ENCODE results near the gene DNAAF1.
A peak's percentile ranks its signal among the peaks of the same experiment; 100 is the strongest.
"Not testable (repeated sequence)": the region's sequence is repeated elsewhere in the genome, so short reads cannot be mapped to it uniquely, and the experiment has no call there.

The DNAAF1 gene

DNA sequence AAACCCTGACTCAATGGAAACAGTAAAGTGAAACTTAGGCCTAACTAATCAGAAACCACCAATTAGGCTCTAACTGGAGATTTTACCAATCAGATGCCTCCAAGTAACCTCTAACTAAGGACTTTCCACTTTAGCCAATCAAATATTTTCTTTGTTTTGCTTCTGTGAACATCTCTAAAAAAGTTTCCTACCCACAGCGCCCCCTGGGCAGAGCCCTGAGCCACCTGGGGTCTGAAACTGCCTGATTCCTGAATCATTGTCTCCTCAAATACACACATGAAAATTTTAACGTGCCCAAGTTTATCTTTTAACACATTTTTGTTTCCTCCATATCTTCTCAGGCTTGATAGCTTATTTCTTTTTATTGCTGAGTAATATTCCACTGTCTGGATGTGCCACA, 64.9 kb downstream of the DNAAF1 start:
- TF ChIP-seq, protein P1, sequence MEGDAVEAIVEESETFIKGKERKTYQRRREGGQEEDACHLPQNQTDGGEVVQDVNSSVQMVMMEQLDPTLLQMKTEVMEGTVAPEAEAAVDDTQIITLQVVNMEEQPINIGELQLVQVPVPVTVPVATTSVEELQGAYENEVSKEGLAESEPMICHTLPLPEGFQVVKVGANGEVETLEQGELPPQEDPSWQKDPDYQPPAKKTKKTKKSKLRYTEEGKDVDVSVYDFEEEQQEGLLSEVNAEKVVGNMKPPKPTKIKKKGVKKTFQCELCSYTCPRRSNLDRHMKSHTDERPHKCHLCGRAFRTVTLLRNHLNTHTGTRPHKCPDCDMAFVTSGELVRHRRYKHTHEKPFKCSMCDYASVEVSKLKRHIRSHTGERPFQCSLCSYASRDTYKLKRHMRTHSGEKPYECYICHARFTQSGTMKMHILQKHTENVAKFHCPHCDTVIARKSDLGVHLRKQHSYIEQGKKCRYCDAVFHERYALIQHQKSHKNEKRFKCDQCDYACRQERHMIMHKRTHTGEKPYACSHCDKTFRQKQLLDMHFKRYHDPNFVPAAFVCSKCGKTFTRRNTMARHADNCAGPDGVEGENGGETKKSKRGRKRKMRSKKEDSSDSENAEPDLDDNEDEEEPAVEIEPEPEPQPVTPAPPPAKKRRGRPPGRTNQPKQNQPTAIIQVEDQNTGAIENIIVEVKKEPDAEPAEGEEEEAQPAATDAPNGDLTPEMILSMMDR (IDR thresholded peaks at IDR 0.05; ENCODE audit: insufficient read depth, low read depth, low read length, missing control alignments): no peak
- no peak overlapping the region for H3K4me3 ChIP-seq (ENCODE audit: low read length)
- no peak for DNase-seq (ENCODE audit: low read depth)

DNA sequence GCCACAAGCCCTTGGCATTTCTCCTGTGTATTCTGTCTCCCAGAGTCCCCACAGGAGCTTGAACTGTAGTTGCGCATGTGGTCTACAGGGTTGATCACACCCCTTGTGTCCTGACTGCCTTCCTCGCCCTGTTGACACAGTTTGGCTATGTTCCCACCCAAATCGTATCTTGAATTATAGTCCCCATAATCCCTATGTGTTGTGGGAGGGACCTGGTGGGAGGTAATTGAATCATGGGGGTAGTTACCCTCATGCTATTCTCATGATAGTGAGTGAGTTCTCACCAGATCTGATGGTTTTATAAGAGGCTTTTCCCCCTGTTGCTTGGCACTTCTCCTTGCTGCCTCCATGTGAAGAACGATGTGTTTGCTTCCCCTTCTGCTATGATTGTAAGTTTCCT, 67.0 kb downstream of the DNAAF1 start:
- DNase-seq (ENCODE audit: low read depth): no peak
- TF ChIP-seq, protein P1 (IDR thresholded peaks at IDR 0.05; ENCODE audit: insufficient read depth, low read depth, low read length, missing control alignments): no peak
- no peak overlapping the region for H3K4me3 ChIP-seq (ENCODE audit: low read length)

DNA sequence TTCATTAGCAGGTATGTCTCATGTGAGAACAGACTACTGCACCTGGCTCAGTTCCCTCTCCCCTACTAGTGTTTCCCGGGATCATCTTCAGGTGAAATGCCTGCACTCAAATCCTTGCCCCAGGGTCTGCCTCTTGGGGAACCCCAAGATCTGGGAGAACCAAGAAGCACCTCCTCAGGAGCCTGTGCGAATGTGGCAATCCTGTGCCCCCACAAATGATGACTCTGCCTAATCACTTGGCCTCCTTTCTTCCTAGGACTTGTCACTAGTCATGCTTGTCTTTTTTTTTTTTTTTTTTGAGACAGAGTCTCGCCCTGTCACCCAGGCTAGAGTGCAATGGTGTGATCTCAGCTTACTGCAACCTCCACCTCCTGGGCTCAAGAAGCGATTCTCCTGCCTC, 67.5 kb downstream of the DNAAF1 start:
- DNase-seq (ENCODE audit: low read depth): no peak
- TF ChIP-seq, protein P1 (IDR thresholded peaks at IDR 0.05; ENCODE audit: insufficient read depth, low read depth, low read length, missing control alignments): no peak
- H3K4me3 ChIP-seq (ENCODE audit: low read length): no peak overlapping the region

DNA sequence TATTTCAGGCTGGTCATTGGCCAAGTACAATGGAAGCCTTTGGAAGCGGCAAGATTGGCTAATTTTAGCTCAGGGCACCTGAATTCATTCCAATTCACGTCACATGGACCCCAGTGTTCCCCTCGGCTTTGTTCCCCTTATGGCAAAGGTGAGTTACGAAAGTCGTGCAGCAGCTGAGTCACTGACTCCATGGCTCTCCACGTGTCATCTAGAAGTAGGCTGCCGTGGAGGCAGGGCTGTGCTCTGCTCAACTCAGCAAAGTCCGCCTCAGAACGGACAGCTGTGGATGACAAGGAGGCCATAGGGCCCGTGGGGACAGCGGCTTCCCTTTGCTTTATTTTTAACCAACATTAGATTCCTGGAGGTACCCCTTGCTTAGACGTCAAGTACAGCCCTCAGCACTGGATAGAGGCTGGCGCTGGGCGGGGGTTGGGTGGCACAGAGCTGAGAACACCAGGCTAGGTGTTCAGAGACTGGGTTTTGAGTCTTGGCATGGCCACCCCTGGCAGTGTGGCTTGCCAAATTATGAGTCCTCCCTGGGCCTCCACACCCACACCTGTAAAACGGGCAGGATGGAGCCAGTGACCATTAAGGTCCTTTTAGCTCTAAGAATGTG, 69.5 kb downstream of the DNAAF1 start:
- TF ChIP-seq, protein P1 (IDR thresholded peaks at IDR 0.05; ENCODE audit: insufficient read depth, low read depth, low read length, missing control alignments): no peak
- H3K4me3 ChIP-seq (ENCODE audit: low read length): no peak overlapping the region
- peak; percentile 33 for DNase-seq (ENCODE audit: low read depth)

DNA sequence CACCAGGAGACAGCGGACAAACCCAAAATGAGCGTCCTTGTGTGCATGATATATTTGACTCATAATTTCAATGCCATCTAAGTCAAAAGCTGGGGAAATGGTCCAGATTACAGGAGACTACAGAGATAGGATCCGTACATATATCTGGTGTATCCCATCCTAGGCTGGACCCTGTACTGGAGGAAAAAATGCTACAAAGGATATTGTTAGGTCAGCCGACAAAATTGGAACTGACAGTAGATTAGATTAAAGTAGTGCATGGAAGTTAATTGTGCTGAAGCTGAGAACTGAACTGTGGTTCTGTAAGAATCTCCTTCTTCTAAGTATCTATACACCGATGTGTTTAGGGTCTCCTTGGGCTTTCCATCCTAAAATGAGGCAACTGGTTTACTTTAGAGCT, 70.4 kb downstream of the DNAAF1 start:
- TF ChIP-seq, protein P1 (IDR thresholded peaks at IDR 0.05; ENCODE audit: insufficient read depth, low read depth, low read length, missing control alignments): no peak
- DNase-seq (ENCODE audit: low read depth): no peak
- H3K4me3 ChIP-seq (ENCODE audit: low read length): no peak overlapping the region

DNA sequence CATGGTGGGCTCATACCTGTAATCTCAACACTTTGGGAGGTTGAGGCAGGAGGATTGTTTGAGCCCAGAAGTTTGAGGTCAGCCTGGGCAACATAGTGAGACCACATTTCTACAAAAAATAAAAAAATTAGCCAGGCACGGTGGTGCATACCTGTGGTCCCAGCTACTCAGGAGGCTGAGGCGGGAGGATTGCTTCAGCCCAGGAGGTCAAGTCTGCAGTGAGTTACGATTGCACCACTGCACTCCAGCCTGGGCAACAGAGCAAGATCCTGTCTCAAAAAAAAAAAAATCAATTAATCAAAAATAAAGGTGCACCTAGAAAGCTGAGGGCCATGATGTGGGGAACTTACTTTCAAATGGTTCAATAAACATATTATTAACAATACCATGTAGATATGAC, 71.0 kb downstream of the DNAAF1 start:
- not testable (repeated sequence) for DNase-seq (ENCODE audit: low read depth)

DNA sequence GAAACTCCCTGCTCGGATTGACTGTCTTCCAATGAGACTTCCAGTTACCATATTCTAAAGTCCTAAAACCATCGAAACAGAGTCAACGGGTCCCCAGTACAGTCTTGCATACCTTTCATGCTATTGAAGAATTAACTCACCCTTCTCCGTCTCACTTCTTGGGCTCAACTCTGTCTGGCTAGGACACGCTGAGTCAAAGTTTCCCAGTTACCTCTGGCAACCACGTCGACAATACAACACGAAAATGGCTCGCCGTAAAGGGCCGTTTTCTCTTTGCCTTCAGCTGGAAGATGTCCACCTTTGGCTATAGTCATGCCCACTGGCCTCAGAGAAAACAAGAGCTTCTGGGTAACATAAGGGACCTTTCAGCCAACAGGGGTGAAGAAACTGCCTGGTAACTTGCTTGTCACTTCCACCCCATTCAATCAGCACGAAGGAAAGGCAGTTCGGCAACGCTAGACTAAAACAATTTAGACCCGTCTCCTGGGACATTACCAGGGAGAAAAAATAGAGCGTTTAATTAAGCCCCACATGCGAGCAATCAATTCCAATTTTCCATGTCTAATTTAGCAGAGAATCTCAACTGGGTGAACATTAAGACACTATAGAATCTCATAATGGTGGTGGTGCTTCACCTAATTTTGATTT, 73.2 kb downstream of the DNAAF1 start:
- TF ChIP-seq, protein P1 (IDR thresholded peaks at IDR 0.05; ENCODE audit: insufficient read depth, low read depth, low read length, missing control alignments): no peak
- DNase-seq (ENCODE audit: low read depth): no peak
- no peak overlapping the region for H3K4me3 ChIP-seq (ENCODE audit: low read length)

More for the DNA sequence above, 71.0 kb downstream of the DNAAF1 start:
- H3K4me3 ChIP-seq (ENCODE audit: low read length): not testable (repeated sequence)
